Mesenteric fat pad (tissue), 1 donor: Measurements from ENCODE around the gene SYNRG. TPM values are rescaled to one million over a fixed set of nuclear protein-coding genes. Genes with fewer than 3 reads are reported as not detected.
"Not testable (repeated sequence)": the region's sequence is repeated elsewhere in the genome, so short reads cannot be mapped to it uniquely, and the experiment has no call there.

Experiments
- DNase-seq: peaks from one replicate; pipeline ENCODE4 v3.0.0-alpha.2; 2020; ENCODE audit warnings: low spot score
- total RNA-seq: library from RNA; stranded (reverse); fragmentation: NEBNext Ultra II Directional; extraction: Animal tissue kit (Norgen Biotek cat#: 25700); gene quantifications from one replicate; pipeline ENCODE4 v1.2.1, GENCODE V29; 2021
- donor health status: DM: yes; HTN: yes; CAD: no.

SYNRG gene
- total RNA-seq, 1 donor from 2014 or later = 40.8 TPM

DNA sequence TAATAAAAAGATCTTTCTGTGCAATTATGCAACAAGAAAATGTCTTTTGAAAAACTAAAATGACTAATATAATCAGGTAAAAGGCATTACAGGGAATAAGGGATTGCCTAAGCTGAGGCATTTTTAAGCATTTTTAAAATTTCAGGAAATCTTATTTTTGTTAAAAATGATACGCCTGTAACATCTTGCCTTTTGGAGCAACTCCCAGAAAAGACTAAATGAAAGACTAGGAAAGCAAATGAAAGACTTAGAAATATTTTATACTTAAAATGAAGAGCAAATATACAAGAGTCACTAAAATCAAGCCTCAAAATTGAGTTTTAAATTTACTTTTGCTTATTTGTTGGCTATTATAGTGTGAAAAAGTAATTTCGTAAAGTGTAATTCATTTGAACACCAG, 63.7 kb downstream of the SYNRG start:
- no peak for DNase-seq

DNA sequence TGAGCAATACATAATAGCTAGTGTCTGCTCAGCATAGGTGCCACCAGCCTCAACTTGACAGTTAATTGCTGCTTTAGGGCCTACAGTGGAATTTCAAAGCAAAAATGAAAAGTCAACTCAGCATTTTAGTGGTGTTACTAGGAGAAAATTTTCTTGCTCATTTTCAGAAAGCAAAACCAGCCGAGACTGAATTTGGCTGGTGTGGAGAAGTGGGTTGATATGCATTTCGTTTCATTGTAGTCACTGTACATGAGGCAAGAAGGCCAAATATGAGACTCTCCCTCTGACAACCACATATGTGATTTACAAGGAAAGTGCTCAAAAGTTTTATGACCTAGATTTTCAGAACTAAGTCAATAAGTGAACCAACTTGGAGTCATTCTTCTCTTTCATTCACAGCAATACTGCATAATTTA, 65.6 kb downstream of the SYNRG start:
- no peak for DNase-seq

DNA sequence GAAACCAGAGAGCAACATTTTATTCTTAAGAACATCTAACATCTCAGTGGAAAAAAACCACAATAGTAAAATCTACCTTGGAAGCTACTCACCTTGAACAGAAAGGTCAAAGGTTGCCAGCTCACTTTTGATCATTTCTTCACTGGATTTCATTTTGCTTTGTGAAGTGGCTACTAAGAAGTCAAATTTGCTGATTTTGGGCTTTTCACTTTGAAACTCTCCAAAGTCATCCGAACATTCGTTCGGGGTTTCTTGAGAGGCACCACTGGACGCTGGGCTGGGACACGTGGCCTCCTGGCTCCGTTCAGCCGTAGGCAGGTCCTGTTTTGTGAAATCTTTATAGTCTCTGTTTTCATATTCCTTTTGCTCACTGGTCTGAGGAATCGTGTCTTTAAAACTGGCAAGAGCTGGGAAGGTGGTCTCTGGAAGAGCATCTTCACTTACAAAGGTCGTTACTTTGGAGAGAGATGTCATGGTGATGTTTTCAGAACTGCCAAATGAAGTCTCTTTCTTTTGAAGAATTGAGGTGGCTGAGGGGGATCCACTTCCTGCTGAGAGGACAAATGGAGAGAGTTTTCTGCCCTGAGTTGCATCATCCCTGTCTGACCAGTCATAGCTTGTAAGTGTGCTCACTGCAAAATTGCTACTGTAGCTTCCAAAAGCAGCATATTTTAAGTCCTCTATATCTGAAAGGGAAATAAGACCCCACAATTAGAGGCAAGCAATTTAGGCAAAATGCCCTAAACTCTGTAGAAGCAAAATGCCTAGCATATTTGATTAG, 67.1 kb downstream of the SYNRG start:
- DNase-seq = no peak

DNA sequence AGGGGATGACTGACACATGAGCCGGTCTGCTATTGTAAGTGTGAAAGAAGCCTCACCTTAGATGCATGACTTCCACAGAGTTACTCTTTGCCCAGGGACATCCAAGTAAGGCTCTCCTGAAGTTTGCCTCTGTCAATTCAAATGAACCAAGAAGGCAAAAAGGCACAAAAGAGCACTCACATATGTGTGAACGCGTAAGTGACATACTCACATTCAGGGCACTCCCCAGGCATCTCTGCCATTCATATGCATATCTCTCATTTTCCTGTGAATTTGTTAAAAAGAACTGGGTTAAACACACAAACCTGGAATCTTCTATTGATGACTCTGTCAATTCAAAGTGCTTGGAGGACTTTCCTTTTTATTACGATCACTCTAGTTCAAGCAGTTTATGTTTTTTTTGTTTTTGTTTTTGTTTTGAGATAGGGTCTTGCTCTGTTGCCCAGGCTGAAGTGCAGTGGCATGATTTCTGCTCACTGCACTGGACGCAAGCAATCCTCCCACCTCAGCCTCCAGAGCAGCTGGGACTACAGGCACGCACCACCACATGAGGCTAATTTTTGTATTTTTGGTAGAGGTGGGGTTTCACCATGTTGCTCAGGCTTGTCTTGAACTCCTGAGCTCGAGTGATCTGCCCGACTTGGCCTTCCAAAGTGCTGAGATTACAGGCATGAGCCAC, 70.1 kb downstream of the SYNRG start:
- DNase-seq = no peak

DNA sequence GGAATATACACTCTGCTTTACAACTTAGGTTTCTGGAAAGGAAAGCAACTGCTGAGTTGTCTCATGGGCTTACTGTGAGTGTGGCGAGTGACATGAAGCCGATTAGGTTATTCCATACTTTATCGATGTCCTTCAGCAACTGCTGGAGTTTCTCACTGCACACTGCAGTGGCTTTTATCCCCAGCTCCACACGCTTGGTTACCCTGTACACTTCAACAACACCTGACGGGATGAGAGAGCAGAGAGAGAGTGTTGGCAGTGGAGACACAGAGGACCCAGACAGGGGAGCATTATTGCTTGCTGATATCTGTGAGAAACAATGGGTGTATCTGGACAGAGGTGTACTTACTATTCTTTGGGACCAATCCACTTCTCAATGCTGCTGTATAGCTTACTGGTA, 73.3 kb downstream of the SYNRG start:
- no peak for DNase-seq

DNA sequence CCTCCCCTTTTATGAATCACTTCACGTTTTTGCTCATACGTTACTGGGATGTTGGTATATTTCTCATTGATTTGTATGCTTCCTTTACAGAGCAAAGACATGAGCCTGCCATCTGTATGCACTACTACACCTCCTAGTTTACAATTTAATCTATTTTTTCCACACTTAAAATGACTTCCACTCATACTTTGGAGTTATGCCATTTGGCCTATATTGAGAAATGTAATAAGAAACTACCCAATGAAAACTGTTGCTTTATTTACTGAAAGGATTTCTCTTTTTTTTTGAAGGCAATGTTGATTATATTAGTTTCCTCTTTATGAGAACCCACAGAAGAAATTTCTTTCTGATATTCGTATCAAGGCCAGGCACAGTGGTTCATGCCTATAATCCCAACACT, 76.5 kb downstream of the SYNRG start:
- no peak for DNase-seq

DNA sequence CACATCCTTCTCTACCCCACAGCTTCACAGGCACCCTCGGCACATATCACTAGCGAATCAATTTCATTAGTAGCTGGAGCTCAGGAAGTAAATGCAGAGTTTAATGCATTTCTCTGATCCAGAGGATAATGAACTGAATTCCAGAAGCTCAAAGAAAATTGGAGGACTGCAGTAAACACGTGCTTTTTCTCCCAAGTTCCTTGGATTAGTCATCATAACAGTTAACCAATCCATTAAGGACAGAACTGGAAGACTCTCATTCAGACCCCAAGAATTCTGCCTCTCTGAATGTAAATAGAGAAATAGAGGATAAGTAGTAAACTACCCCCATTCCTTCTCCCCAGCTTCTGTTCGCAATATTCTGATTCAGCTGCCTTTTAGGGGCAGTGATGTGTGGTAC, 78.8 kb downstream of the SYNRG start:
- DNase-seq = no peak

DNA sequence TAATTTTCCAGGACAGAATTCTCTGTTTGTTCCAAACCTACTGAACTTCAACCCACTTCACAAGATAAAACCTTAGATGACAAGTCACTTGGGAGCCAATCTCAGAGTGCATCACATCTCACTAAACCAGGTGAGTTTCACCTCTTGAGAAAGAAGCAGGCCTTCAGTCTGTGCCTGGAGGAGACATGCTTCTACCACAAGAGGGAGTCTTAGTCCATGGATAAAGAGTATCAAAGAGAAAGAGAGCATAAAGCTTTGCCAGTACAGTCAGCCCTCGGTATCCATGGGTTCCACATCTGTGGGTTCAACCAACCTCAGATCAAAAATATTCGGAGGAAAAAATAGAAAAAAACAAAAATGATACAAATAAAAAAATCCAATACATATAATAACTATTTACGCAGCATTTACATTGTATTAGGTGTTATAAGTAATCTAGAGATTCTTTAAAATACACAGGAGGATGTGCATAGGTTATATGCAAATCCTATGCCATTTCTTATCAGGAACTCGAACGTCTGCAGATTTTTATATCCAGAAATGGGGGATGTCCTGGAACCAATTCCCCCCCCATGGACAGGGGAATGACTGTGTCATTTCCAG, 81.9 kb downstream of the SYNRG start:
- no peak for DNase-seq

DNA sequence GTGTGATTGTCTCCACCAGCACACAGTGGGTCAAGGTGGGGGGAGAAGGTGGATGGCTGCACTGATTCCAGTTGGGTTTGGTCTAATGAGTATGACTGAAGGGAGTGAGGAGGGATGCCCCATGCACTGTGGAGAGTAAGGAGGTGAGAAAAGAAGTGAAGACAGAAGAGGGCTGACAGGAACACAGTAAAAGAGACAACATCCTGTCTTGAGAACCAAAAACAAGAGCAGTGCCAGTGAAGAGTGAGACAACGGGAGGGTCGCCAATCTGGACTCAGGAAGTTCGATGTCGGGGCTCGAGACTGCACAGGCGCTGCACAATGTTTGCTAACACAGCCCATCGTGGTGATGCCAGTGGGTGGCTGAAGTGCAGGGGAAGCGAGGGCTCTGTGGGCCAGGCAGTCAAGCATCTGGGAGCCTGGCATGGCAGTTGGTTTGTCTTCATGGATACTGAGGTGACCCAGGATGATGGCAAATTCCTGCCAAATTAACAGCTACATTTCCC, 85.5 kb downstream of the SYNRG start:
- DNase-seq = no peak

DNA sequence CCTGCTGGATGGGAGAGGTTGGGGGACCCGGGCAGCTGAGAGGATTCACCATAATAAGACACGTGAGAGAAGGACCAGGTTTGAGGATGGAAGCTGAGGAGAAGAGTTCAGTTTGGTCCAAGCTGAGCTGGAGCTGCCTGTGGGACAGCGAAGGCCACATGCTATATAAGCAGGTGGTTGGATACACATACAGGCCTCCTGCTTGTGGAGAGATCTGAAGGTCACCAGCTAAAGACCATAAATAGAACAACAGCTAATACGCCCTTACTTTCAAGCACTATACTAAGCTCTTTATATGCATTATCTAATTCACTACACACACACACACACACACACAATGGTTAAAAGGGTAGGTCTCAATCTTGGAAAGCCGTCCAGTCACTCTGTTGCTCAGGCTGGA, 87.4 kb downstream of the SYNRG start:
- DNase-seq = no peak

DNA sequence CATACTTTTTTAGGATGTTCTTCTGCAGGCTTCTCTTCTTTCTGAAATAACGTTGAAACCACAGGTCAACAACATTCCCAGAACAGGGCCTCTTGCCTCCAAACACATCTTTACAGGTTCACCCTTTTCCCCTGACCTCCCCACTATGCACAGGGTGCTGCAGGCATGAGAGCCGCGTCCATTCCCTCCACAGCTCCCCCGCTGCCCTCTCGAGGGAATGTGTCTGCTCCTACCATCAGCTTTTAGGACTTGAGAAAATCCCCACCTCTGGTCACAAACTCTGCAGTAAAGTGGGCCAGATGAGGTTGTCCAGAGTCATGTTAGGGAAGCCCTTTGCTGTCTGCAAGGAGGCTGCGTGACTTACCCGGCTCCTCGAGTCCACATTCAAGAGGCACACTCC, 89.0 kb downstream of the SYNRG start:
- no peak for DNase-seq

DNA sequence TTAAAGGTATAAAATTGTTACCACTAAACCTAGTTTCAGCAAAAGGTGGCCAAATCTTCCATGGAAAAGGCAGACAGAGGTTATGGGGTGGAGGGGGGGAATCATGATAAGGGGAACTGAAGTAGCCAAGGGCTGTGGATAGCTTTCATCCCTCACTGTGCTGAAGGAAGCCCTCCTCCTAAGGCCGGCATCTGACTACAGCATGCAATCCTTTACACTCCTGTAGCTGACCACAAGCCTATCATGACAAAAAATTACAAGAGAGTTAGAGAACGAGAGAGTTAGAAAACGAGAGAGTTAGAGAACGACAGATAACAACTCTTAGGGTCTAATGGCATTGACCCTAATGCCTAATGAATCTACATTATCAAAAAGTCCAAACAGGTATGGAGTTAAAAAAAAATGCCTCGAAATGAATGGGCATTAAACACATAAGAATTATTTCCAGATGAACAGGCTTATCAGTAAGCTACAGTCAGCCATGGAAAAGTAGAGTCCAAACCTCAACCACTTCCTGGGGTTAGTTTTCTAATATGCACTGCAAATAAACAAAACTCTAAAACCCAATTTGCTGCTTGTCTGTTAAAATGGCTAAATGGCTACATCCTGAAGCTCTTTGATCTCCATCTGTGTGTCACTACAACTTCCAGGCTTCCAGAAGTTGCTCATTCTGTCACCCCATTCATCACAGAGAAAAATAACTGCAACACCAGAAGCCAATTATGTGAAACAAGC, 89.8 kb downstream of the SYNRG start:
- DNase-seq = no peak

DNA sequence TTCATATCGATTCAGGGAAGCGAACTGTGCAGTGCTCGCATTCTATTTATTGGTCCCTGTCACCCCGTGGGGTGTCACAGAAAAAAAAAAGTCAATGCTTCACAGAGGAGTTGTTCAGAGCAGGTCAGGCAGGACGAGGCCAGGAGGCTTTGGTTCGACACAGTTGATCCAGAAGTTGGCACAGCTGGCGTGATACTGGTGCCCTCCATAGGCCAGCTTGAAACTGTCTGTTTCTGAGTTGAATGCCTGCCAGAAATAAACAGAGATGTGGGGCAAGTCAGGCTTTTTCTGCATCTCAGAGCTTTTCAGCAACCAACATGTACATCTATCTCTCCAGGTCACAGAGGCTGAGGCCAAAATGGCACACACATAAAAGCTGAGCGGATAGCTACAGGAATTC, 90.4 kb downstream of the SYNRG start:
- no peak for DNase-seq

DNA sequence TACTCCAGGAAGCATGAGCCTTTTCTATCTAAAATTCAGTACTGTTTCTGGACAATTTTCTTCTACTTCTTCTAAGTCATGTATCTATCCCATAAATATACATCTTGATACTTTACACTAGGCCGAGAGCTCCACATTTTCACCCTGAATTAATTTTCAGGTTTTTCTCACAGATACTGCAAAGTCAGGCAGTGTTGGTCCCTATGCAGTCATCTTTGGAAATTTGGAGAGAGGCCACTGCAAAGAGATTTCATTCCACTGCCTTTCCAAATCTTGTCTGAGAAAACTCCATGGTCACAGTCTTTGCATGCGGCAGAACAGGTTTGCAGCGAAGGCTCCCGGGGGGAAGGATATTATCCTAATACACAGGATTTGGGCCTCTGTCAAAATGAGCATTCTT, 91.3 kb downstream of the SYNRG start:
- DNase-seq = no peak

DNA sequence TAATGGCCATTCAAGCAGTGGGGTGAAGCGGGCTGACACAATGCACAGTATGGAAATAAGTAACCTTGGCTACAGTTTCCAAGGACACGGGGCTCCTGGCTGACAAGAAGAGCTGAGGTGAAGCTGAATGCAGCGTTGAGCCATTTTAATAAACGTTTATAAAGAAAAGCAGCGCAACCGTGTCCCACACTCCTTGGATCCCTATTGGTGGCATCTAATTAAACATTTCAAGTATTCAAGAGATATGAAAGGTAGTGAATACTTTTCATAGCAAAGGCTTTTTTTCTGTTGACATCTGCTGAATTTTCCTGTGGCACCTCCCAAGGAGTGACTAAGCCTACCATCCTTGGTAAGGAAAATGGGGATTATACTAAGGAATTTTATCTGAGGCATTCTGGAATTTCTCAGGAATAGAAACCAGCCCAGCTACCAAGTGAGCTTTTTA, 93.1 kb downstream of the SYNRG start:
- no peak for DNase-seq

DNA sequence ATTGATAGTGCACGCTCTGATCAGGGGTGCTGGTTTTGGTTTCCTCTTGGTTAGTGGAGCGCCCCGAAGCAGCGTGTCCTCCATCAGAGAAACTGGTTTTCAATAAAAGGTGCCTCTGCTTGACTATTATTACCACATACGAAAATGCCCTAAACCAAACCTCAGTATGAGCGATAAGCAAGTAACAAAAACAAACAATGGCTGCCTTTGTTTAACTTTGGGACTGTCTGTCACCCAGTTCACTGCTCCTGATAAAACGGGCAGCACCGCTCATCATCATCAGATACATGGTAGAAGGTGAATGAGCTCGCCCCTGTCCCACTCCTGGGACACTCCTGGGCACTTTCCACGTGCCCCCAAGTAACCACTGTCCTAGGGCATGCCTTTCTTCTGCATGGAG, 95.5 kb downstream of the SYNRG start:
- DNase-seq = no peak

DNA sequence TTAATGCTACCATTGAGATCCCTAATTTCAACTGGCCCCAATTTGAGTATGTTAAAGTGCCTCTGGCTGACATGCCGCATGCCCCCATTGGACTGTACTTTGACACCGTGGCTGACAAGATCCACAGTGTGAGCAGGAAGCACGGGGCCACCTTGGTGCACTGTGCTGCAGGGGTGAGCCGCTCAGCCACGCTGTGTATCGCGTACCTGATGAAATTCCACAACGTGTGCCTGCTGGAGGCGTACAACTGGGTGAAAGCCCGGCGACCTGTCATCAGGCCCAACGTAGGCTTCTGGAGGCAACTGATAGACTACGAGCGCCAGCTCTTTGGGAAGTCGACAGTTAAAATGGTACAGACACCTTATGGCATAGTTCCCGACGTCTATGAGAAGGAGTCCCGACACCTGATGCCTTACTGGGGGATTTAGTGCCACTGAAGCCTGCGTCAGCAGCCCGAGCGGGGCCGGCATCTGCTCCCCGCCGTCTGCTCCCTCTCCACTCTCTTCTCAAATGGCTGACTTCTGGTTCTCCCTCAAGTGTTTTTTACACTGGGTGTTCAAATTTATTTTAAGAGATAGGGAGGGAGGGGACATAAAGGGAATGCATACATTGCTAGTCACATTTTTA, 96.7 kb downstream of the SYNRG start:
- DNase-seq = no peak

DNA sequence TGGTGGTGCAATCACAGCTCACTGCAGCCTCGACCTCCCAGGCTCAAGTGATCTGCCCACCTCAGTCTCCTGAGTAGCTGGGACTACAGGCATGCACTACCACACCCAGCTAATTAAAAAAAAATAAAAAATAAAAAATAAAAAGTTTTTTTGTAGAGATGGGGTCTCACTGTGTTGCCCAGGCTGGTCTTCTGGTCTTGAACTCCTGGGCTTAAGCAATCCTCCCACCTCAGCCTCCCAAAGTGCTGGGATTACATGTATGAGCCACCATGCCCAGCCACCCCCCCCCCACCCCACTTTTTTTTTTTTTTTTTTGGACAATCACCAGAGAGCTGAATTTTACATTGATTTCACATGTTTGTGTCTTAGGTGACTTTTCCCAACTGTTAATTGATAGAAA, 97.6 kb downstream of the SYNRG start:
- DNase-seq = not testable (repeated sequence)

DNA sequence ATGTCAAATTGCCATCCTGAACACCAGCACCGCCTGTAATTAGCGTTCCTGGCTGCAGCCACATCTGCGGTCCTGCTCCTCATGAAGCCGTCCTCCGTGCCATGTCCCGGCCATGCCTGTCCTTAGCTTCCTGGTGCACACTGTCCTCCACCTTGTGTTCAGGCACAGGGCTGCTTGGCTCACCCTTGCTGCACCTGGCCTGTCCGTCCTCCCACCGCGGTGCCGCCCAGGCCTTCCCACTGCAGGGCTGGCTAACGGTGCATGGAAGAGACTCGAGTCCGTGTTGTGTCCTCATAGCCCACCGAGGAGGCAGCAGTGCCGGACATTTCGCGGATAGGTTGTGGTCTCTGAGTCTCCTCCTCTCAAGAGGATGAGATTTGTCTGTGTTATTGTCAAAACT, 99.2 kb downstream of the SYNRG start:
- no peak for DNase-seq

DNA sequence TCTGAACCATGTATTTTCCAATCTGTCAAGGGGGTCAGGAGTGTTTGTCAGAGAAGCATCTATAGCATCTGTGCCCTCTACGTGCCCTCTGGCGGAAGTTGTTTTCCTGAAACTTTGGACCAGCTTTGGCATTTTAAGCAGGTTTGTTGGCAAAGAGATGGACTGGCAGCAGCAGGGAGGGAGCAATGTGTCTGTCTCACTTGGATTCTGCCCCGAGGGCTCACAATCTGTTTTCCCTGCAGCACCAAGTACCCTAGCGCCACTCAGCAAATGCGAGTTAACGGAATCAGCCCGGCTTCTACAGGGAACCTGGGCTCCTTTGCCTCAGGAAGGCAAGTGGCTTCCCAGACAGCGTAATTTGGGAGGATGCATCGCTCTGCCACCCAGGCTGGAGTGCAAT, 102.1 kb downstream of the SYNRG start:
- DNase-seq = no peak

DNA sequence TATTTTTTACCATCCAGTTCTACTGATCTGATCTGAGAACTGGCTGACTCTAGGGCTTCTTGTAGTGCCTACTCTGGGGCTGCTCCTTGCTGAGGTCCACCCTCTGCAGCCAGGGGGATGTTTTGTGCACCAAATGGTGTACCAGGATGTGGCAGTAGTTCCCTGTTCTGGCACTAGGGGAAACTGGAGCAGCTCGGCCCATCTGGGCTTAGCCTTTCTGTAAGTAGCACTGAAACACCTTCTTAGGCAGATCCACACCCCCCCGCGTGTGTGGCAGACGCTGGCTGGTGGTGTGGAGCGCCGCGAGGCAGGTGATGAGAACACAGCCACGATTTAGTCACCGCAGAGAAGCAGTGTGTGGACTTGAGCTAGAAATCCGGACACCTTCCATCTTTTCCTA, 102.5 kb downstream of the SYNRG start:
- DNase-seq = no peak
